Measurements from ENCODE around the gene AKT2.

Gene AKT2

DNA sequence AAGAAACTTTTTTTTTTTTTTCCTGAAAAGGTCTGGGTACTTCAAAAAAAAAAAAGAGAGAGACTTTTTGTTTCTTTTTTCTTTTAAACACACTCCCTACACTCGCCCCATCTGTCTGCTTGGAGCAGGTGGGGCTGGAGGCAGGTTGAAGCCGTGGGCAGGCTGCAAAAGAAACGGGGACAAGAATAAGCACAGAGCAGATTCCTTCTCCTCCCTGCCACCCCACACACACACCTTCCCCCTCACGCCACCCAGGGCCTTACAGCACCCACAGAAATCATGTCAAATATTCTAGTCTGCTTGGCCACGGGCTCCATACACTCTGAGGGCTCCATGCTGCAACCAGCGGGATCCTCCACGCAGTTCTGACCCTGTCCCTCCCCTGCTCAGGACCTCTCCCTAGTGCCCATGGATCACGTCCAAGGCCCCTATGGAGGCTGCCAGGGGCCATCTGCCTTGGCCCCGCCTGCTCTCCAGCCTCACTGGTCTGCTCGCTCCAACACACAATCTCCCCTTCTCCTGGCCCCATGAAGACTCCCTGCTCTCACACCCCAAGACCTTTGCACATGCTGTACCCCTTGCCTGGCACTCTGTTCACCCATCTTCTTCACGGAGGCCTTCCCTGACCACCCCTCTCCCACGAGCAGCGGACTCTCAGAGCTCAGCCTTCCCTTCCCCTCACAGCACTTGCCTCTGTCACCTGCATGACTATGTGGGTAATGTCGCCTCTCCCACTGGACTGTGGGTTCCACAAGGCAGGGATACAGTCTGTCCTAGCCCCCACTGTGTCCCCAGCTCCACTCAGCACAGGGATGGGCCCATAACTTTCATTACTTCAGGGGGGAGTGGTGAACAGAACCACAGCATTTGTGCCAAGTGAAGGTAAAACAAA, 11.4 kb downstream of the AKT2 start:
- TF ChIP-seq, protein P1, sequence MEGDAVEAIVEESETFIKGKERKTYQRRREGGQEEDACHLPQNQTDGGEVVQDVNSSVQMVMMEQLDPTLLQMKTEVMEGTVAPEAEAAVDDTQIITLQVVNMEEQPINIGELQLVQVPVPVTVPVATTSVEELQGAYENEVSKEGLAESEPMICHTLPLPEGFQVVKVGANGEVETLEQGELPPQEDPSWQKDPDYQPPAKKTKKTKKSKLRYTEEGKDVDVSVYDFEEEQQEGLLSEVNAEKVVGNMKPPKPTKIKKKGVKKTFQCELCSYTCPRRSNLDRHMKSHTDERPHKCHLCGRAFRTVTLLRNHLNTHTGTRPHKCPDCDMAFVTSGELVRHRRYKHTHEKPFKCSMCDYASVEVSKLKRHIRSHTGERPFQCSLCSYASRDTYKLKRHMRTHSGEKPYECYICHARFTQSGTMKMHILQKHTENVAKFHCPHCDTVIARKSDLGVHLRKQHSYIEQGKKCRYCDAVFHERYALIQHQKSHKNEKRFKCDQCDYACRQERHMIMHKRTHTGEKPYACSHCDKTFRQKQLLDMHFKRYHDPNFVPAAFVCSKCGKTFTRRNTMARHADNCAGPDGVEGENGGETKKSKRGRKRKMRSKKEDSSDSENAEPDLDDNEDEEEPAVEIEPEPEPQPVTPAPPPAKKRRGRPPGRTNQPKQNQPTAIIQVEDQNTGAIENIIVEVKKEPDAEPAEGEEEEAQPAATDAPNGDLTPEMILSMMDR (IDR thresholded peaks at IDR 0.05; ENCODE audit: insufficient read depth, low read depth, low read length, missing control alignments) = no peak

DNA sequence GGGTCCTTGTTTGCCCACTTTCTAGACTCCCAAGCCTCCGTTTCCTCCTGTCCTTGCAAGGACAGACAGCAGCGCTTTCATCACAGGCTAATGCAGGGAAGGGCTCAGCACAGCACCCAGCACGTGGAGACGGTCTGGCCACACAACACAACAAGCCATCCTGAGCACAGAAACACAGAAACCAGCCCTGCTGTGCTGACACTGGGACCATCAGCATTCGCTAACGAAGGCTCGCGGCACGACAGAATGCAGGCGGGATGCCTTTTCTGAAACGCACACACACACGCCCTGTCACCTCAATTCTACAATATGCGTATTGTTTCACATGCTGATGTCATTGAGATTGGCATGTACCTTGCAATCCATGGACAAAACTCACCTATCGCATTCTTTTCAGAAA, 12.9 kb downstream of the AKT2 start:
- TF ChIP-seq, protein P1 (IDR thresholded peaks at IDR 0.05; ENCODE audit: insufficient read depth, low read depth, low read length, missing control alignments) = no peak
- DNase-seq (ENCODE audit: low read depth) = no peak
- H3K4me3 ChIP-seq (ENCODE audit: low read length) = no peak overlapping the region

More for the DNA sequence above, 11.4 kb downstream of the AKT2 start:
- DNase-seq (ENCODE audit: low read depth) = no peak
- no peak overlapping the region for H3K4me3 ChIP-seq (ENCODE audit: low read length)

DNA sequence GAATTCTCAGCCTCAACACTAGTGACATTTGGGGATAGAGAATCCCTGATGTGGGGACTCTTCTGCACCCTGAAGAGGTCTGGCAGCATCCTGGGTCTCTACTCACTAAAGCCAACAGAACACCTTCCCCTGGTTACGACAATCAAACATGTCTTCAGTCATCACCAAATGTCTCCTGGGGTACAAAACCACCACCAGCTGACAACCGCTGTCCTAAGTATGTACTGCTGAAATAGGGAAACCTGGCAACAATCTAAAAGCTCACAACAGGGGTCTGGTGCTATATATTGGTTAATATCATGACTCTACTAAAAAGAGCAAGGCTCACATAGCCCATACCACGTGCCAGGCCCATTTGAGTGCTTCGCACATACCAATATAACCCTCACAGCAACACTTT, 13.4 kb downstream of the AKT2 start:
- no peak for DNase-seq (ENCODE audit: low read depth)
- TF ChIP-seq, protein P1 (IDR thresholded peaks at IDR 0.05; ENCODE audit: insufficient read depth, low read depth, low read length, missing control alignments) = no peak
- H3K4me3 ChIP-seq (ENCODE audit: low read length) = no peak overlapping the region

DNA sequence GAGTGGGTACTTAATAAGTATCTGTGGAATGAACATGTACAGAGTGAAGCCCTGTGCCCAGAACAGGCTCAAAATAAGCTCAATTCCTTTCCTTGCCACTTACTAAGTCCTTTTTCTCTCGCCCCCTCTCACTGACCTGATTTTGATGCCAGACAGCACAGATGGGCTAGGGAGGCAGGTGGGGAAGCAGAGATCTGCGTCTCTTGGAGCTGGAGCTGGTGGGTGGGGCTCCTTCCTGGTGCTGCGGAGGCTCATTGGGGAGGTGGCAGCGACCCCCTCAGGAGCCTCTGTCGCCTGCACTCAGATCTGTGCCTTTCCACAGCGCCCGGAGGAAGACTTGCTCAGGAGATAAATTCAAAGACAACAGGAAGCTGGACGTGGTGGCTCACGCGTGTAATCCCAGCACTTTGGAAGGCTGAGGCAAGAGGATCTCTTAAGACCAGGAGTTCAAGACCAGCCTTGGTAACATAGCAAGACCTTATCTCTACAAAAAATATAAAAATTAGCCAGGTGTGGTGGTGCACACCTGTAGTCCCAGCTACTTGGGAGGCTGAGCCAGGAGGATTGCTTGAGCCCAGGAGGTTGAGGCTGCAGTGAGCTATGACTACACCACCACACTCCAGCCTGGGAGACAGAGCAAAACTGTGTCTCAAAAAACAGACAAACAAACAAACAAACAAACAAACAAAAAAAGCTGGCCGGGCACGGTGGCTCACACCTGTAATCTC, 14.6 kb downstream of the AKT2 start:
- DNase-seq (ENCODE audit: low read depth) = no peak
- H3K4me3 ChIP-seq (ENCODE audit: low read length) = no peak overlapping the region
- TF ChIP-seq, protein P1 (IDR thresholded peaks at IDR 0.05; ENCODE audit: insufficient read depth, low read depth, low read length, missing control alignments) = no peak

DNA sequence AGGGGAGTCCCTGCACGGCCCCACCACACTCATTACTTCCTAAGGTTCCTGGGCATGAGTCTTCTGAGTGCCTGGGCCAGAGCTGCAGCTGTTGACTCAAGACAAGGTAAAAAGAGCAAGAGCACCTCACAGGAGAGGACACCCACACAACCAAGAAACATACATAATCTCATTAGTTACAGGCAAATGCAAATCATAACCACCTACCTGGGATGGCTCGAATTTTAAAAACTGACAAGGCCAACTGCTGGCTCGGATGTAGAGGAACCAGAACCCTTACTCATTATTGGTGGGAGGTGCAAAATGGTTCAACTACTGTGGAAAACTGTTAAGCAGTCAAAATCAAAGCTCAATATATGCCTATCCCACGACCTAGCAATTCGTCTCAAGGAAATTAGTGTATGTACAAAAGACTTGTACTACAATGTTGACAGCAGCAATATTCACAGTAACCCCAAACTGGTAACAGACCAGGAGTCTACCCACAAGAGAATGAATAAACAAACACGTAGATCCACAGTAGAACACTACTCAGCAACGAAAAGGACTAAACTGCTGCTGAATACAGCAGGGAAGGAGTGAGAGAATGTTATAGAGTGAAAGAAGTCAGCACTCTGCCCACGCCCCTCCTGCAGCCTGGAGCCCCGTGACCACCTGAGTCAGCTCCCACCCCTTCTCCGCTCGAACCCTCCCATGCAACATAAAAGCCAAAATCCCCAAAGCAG, 15.8 kb downstream of the AKT2 start:
- DNase-seq (ENCODE audit: low read depth) = no peak
- H3K4me3 ChIP-seq (ENCODE audit: low read length) = no peak overlapping the region
- TF ChIP-seq, protein P1 (IDR thresholded peaks at IDR 0.05; ENCODE audit: insufficient read depth, low read depth, low read length, missing control alignments) = no peak

DNA sequence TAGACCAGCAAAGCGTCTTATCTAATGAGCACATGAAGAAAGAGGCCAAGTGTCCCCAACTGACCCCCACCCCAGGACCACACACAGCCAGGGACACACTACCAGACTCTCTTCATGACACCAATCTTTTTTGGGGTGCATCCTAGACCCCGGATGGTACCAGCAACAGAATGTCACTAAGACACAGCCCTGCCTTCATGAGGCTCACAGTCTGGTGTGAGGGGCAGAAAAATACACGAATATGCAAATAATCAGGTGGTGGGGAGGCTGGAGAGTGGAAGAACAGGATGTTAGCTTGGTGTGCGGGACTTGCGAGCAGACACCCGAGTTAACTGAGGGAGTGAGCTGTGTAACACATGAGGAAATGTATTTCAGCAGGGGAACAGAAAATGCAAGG, 17.5 kb downstream of the AKT2 start:
- H3K4me3 ChIP-seq (ENCODE audit: low read length) = no peak overlapping the region
- no peak for DNase-seq (ENCODE audit: low read depth)
- TF ChIP-seq, protein P1 (IDR thresholded peaks at IDR 0.05; ENCODE audit: insufficient read depth, low read depth, low read length, missing control alignments) = no peak
